SH-SY5Y (cell line): ENCODE results near the gene C7orf57.

Experiments
- GATA2 ChIP-seq: IDR thresholded peaks from 2 replicates; pipeline ENCODE4 v1.6.1; 2011; ENCODE audit warnings: mild to moderate bottlenecking, low read depth, low read length
- GATA3 ChIP-seq: IDR thresholded peaks from 2 replicates; pipeline ENCODE4 v1.6.1; 2011; ENCODE audit warnings: low read depth, mild to moderate bottlenecking, low read length, moderate library complexity

Gene C7orf57

GRCh38 chr7:48091506-48092433, 56.4 kb downstream of the C7orf57 start:
- TF ChIP-seq GATA3 (no peak), GATA2 (no peak)

- TF ChIP-seq GATA2 (no peak), GATA3 (no peak)
Measured at GRCh38 chr7:48094861-48095293, 59.5 kb downstream of the C7orf57 start.

- TF ChIP-seq GATA3 (no peak), GATA2 (no peak)
Measured at GRCh38 chr7:48096273-48096672, 60.9 kb downstream of the C7orf57 start.

GRCh38 chr7:48097521-48098231, 62.3 kb downstream of the C7orf57 start:
- TF ChIP-seq GATA2 (no peak), GATA3 (no peak)

- no peak for TF ChIP-seq GATA2
- TF ChIP-seq GATA3, result no peak
Measured at GRCh38 chr7:48098846-48099245, 63.5 kb downstream of the C7orf57 start.

- TF ChIP-seq GATA2 (no peak), GATA3 (no peak)
Measured at GRCh38 chr7:48099781-48100180, 64.4 kb downstream of the C7orf57 start.

- TF ChIP-seq GATA3, result no peak
- no peak for TF ChIP-seq GATA2
Measured at GRCh38 chr7:48101352-48101751, 66.0 kb downstream of the C7orf57 start.

GRCh38 chr7:48101968-48102367, 66.6 kb downstream of the C7orf57 start:
- TF ChIP-seq GATA3 (no peak), GATA2 (no peak)

- TF ChIP-seq GATA3 (no peak), GATA2 (no peak)
Measured at GRCh38 chr7:48102530-48102929, 67.2 kb downstream of the C7orf57 start.

- TF ChIP-seq GATA2 (no peak), GATA3 (no peak)
Measured at GRCh38 chr7:48105045-48105444, 69.7 kb downstream of the C7orf57 start.

GRCh38 chr7:48106906-48107659, 71.7 kb downstream of the C7orf57 start:
- TF ChIP-seq GATA3 (no peak), GATA2 (no peak)

GRCh38 chr7:48107926-48108472, 72.7 kb downstream of the C7orf57 start:
- TF ChIP-seq GATA2, result no peak
- TF ChIP-seq GATA3, result no peak

- TF ChIP-seq GATA2, result no peak
- no peak for TF ChIP-seq GATA3
Measured at GRCh38 chr7:48108959-48109847, 73.9 kb downstream of the C7orf57 start.
